ENCODE measurements around the gene USP20. TPM values are rescaled to one million over a fixed set of nuclear protein-coding genes. Genes with fewer than 3 reads are reported as not detected.

Gene USP20
- total and polyA plus RNA-seq, 10 of the 15 experiments (the other 5 are each of a cell fraction or from before 2014, with no cell fraction given): 0.66 to 23.3 (median 11.0) TPM

GRCh38 chr9:129888293-129889121 is 53.2 kb downstream of the USP20 start (continued):
- TF ChIP-seq, protein P1, sequence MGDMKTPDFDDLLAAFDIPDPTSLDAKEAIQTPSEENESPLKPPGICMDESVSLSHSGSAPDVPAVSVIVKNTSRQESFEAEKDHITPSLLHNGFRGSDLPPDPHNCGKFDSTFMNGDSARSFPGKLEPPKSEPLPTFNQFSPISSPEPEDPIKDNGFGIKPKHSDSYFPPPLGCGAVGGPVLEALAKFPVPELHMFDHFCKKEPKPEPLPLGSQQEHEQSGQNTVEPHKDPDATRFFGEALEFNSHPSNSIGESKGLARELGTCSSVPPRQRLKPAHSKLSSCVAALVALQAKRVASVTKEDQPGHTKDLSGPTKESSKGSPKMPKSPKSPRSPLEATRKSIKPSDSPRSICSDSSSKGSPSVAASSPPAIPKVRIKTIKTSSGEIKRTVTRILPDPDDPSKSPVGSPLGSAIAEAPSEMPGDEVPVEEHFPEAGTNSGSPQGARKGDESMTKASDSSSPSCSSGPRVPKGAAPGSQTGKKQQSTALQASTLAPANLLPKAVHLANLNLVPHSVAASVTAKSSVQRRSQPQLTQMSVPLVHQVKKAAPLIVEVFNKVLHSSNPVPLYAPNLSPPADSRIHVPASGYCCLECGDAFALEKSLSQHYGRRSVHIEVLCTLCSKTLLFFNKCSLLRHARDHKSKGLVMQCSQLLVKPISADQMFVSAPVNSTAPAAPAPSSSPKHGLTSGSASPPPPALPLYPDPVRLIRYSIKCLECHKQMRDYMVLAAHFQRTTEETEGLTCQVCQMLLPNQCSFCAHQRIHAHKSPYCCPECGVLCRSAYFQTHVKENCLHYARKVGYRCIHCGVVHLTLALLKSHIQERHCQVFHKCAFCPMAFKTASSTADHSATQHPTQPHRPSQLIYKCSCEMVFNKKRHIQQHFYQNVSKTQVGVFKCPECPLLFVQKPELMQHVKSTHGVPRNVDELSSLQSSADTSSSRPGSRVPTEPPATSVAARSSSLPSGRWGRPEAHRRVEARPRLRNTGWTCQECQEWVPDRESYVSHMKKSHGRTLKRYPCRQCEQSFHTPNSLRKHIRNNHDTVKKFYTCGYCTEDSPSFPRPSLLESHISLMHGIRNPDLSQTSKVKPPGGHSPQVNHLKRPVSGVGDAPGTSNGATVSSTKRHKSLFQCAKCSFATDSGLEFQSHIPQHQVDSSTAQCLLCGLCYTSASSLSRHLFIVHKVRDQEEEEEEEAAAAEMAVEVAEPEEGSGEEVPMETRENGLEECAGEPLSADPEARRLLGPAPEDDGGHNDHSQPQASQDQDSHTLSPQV (IDR thresholded peaks at IDR 0.05): peak; percentile 43
- TF ChIP-seq SREBF1 (IDR thresholded peaks at IDR 0.05; ENCODE audit: low read length) (no peak; the same call in 1 of the 2 replicates), SMC3 (IDR thresholded peaks at IDR 0.05; ENCODE audit: borderline replicate concordance, low read length) (no peak), POU2F2 (IDR thresholded peaks at IDR 0.05; ENCODE audit: borderline replicate concordance, low read depth, low read length) (peak; percentile 92), ELK1 (IDR thresholded peaks at IDR 0.05; ENCODE audit: low read depth, low read length) (peak; percentile 96), E2F4 (IDR thresholded peaks at IDR 0.05; ENCODE audit: low read depth, low read length) (no peak), JUNB (IDR thresholded peaks at IDR 0.05) (no peak; the same call in 1 of the 2 replicates), NRF1 (conservative IDR thresholded peaks at IDR 0.05; ENCODE audit: low read depth, low read length) (no peak; the same call in 1 of the 2 replicates), RAD51 (IDR thresholded peaks at IDR 0.05) (no peak), PAX5 (IDR thresholded peaks at IDR 0.05; ENCODE audit: borderline replicate concordance, low read depth, low read length) (peak; percentile 98), PML (IDR thresholded peaks at IDR 0.05; ENCODE audit: low read length) (no peak), ZZZ3 (IDR thresholded peaks at IDR 0.05; ENCODE audit: control insufficient read depth, insufficient read length, low read depth) (no peak), IRF5 (IDR thresholded peaks at IDR 0.05; ENCODE audit: borderline replicate concordance) (peak; percentile 6; the same call in 1 of the 2 replicates), TCF12 (IDR thresholded peaks at IDR 0.05; ENCODE audit: low read depth, low read length) (peak; percentile 97), KAT2A (conservative IDR thresholded peaks at IDR 0.05; ENCODE audit: control insufficient read depth, low read depth, low read length) (no peak), RBBP5 (conservative IDR thresholded peaks at IDR 0.05) (no peak), BRCA1 (IDR thresholded peaks at IDR 0.05; ENCODE audit: low read depth, low read length) (no peak)
- TF ChIP-seq, protein P2, sequence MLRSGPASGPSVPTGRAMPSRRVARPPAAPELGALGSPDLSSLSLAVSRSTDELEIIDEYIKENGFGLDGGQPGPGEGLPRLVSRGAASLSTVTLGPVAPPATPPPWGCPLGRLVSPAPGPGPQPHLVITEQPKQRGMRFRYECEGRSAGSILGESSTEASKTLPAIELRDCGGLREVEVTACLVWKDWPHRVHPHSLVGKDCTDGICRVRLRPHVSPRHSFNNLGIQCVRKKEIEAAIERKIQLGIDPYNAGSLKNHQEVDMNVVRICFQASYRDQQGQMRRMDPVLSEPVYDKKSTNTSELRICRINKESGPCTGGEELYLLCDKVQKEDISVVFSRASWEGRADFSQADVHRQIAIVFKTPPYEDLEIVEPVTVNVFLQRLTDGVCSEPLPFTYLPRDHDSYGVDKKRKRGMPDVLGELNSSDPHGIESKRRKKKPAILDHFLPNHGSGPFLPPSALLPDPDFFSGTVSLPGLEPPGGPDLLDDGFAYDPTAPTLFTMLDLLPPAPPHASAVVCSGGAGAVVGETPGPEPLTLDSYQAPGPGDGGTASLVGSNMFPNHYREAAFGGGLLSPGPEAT (IDR thresholded peaks at IDR 0.05; ENCODE audit: low read depth): peak; percentile 95
